Measurements from ENCODE around the gene STAG1. TPM values are rescaled to one million over a fixed set of nuclear protein-coding genes. Genes with fewer than 3 reads are reported as not detected.

STAG1 gene
- total and polyA plus RNA-seq, 2 donors (not counting 1 experiment from before 2014, with no cell fraction given): 23.2 to 38.6 TPM

DNA sequence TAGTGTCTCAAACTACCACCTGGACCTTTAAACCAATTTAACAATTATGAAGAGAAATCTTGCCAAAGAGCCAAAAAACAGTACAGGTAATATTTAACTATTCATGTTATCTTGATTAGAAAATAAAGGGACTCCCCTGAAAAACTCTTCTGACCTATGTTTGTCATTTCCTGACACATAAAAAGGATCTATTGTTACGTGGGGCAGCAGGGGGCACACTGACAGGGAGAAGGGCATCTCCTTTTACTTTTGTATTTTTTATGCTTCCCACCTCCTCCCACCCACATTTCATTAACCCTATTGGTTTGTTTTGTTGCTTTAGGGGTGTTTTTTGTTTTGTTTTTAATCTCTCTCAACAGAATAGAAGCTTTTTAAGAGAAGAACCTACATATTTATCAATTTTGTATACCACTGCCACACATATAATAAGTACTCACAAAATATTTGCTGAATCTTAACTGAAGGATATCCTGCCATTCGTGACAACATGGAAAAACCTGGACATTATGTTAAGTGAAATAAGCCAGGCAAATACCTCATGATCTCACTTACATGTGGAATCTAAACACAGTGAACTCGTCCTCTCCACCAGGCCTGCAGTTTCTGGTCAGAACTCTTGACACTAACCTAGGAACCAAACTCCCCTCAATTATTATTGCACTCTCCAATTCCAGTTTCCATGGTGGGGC, 17.7 kb downstream of the STAG1 start:
- H3K4me2 ChIP-seq (ENCODE audit: extremely low read depth, insufficient read depth, low read length): no peak overlapping the region
- H3K4me3 ChIP-seq (replicated peaks in 1 of 4; ENCODE audit: control extremely low read depth in 1 of 4, insufficient read depth in 1 of 4, low read depth in 3 of 4, low read length in 4 of 4): no peak overlapping the region
- H3K27ac ChIP-seq (ENCODE audit: insufficient read depth, low read length): no peak overlapping the region
- DNase-seq (ENCODE audit: low read depth in 2 of 2): no peak
- no peaks in the 10 kb centered on the region for H3K9me3 ChIP-seq (ENCODE audit: control insufficient read depth, insufficient read depth, low read depth, low read length)
- no peaks in the 10 kb centered on the region for H4K20me1 ChIP-seq (ENCODE audit: control insufficient read depth, extremely low read depth, insufficient read depth, low read length)
- H3K27me3 ChIP-seq (ENCODE audit: control insufficient read depth, insufficient read depth, low read length): no peaks in the 10 kb centered on the region
- H3K36me3 ChIP-seq (ENCODE audit: control insufficient read depth, insufficient read depth, low read length): no peaks in the 10 kb centered on the region
- H3K79me2 ChIP-seq (ENCODE audit: control insufficient read depth, insufficient read depth, low read length): peaks cover 64% of the 10 kb centered on the region
- no peak overlapping the region for H2AFZ ChIP-seq (ENCODE audit: low read length)
- H3K4me1 ChIP-seq (ENCODE audit: control insufficient read depth, extremely low read depth, insufficient read depth, low read length): no peaks in the 10 kb centered on the region
- no peak overlapping the region for H3K9ac ChIP-seq (ENCODE audit: insufficient read depth, low read length)
- TF ChIP-seq, protein P1, sequence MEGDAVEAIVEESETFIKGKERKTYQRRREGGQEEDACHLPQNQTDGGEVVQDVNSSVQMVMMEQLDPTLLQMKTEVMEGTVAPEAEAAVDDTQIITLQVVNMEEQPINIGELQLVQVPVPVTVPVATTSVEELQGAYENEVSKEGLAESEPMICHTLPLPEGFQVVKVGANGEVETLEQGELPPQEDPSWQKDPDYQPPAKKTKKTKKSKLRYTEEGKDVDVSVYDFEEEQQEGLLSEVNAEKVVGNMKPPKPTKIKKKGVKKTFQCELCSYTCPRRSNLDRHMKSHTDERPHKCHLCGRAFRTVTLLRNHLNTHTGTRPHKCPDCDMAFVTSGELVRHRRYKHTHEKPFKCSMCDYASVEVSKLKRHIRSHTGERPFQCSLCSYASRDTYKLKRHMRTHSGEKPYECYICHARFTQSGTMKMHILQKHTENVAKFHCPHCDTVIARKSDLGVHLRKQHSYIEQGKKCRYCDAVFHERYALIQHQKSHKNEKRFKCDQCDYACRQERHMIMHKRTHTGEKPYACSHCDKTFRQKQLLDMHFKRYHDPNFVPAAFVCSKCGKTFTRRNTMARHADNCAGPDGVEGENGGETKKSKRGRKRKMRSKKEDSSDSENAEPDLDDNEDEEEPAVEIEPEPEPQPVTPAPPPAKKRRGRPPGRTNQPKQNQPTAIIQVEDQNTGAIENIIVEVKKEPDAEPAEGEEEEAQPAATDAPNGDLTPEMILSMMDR (conservative IDR thresholded peaks at IDR 0.05 in 1 of 2, IDR thresholded peaks at IDR 0.05 in 1 of 2; ENCODE audit: low read depth in 1 of 2, low read length in 2 of 2): peak in 1 of 2 donors; percentile 5
- TF ChIP-seq EZH2 (IDR thresholded peaks at IDR 0.05; ENCODE audit: low read length, missing control alignments): no peak

DNA sequence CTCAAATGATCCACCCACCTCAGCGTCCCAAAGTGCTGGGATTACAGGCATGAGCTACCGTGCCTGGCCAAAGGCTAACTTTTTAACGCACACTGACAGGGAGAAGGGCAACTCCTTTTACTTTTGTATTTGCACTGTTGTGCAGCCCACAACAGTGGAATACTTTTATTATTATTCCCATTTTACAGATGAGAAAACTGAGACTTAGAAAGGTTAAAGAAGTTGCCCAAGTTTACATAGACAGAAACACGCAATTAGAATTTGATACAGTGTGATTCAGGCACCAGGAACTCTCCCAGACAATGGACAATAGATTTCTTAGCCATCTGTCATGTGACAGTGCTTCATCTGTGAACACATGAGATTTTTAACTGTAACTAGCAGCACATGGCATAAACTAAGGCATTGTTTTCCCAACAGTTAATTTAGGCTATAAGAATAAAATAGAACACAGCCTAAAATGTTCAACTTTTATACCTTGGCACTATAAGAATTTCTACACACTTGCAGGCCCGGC, 18.8 kb downstream of the STAG1 start:
- Histone ChIP-seq H3K4me2 (ENCODE audit: extremely low read depth, insufficient read depth, low read length) (no peak overlapping the region), H3K4me1 (ENCODE audit: control insufficient read depth, extremely low read depth, insufficient read depth, low read length) (no peaks in the 10 kb centered on the region), H4K20me1 (ENCODE audit: control insufficient read depth, extremely low read depth, insufficient read depth, low read length) (no peaks in the 10 kb centered on the region), H3K4me3 (replicated peaks in 1 of 4; ENCODE audit: control extremely low read depth in 1 of 4, insufficient read depth in 1 of 4, low read depth in 3 of 4, low read length in 4 of 4) (no peak overlapping the region), H2AFZ (ENCODE audit: low read length) (no peak overlapping the region), H3K9me3 (ENCODE audit: control insufficient read depth, insufficient read depth, low read depth, low read length) (no peaks in the 10 kb centered on the region), H3K9ac (ENCODE audit: insufficient read depth, low read length) (no peak overlapping the region), H3K27me3 (ENCODE audit: control insufficient read depth, insufficient read depth, low read length) (no peaks in the 10 kb centered on the region), H3K36me3 (ENCODE audit: control insufficient read depth, insufficient read depth, low read length) (no peaks in the 10 kb centered on the region), H3K79me2 (ENCODE audit: control insufficient read depth, insufficient read depth, low read length) (peaks cover 65% of the 10 kb centered on the region), H3K27ac (ENCODE audit: insufficient read depth, low read length) (no peak overlapping the region)
- TF ChIP-seq, protein P1 (conservative IDR thresholded peaks at IDR 0.05 in 1 of 2, IDR thresholded peaks at IDR 0.05 in 1 of 2; ENCODE audit: low read depth in 1 of 2, low read length in 2 of 2): no peak
- TF ChIP-seq EZH2 (IDR thresholded peaks at IDR 0.05; ENCODE audit: low read length, missing control alignments): no peak
- peak in 1 of 2 donors; percentile 53 for DNase-seq (ENCODE audit: low read depth in 2 of 2)

DNA sequence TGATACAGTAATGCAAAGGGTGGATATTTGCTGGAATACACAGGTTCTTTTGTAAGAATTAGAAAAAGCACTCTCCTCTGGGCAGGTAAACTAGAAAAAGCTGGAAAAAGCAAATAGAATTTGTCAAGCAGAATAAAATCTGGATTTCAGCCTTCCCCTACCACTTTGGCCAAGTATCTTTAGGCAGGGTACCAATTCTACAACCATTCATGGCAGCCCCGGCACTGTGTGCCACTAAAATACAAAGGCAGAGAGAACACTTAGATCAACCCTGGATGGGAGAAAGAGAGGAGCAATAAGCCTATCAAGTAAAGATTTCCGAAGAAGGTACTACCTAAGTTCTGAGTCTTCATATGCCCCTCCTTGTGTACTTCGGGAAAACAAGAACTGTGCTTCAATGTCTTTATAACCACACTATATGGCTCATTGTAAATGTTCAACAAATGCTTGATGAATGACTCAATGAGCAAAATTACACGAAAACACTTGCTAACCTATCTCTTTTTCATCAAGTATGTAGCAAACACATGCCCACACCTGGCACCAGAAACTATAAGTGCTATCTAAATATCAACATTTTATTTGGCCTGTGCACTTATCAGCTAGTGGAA, 20.8 kb downstream of the STAG1 start:
- no peaks in the 10 kb centered on the region for H3K36me3 ChIP-seq (ENCODE audit: control insufficient read depth, insufficient read depth, low read length)
- no peak overlapping the region for H3K9ac ChIP-seq (ENCODE audit: insufficient read depth, low read length)
- DNase-seq (ENCODE audit: low read depth in 2 of 2): peak in 1 of 2 donors; percentile 17
- no peaks in the 10 kb centered on the region for H4K20me1 ChIP-seq (ENCODE audit: control insufficient read depth, extremely low read depth, insufficient read depth, low read length)
- no peak overlapping the region for H3K27ac ChIP-seq (ENCODE audit: insufficient read depth, low read length)
- H2AFZ ChIP-seq (ENCODE audit: low read length): no peak overlapping the region
- H3K4me2 ChIP-seq (ENCODE audit: extremely low read depth, insufficient read depth, low read length): no peak overlapping the region
- TF ChIP-seq EZH2 (IDR thresholded peaks at IDR 0.05; ENCODE audit: low read length, missing control alignments): no peak
- TF ChIP-seq, protein P1 (conservative IDR thresholded peaks at IDR 0.05 in 1 of 2, IDR thresholded peaks at IDR 0.05 in 1 of 2; ENCODE audit: low read depth in 1 of 2, low read length in 2 of 2): no peak
- H3K9me3 ChIP-seq (ENCODE audit: control insufficient read depth, insufficient read depth, low read depth, low read length): no peaks in the 10 kb centered on the region
- no peaks in the 10 kb centered on the region for H3K27me3 ChIP-seq (ENCODE audit: control insufficient read depth, insufficient read depth, low read length)
- no peak overlapping the region for H3K4me3 ChIP-seq (replicated peaks in 1 of 4; ENCODE audit: control extremely low read depth in 1 of 4, insufficient read depth in 1 of 4, low read depth in 3 of 4, low read length in 4 of 4)
- peaks cover 71% of the 10 kb centered on the region for H3K79me2 ChIP-seq (ENCODE audit: control insufficient read depth, insufficient read depth, low read length)
- no peaks in the 10 kb centered on the region for H3K4me1 ChIP-seq (ENCODE audit: control insufficient read depth, extremely low read depth, insufficient read depth, low read length)

All from fibroblast of lung (primary cell).